Trophoblast cell (in vitro differentiated cells and primary cell): ENCODE data around the gene BCAT1.

Experiments
- DNase-seq, 2 donors: peaks; one replicate each; pipeline ENCODE4 v3.0.0-alpha.2; 2016
- H2AFZ ChIP-seq: 2 replicates; pipeline ENCODE4 v1.6.1; 2013; ENCODE audit warnings: low read length, moderate library complexity, mild to moderate bottlenecking; ENCODE audit not compliant: insufficient read depth, poor library complexity
- H2AK5ac ChIP-seq: 2 replicates; pipeline ENCODE4 v1.6.1; 2013; ENCODE audit warnings: mild to moderate bottlenecking, low read length
- H2BK120ac ChIP-seq: 2 replicates; pipeline ENCODE4 v1.6.1; 2013; ENCODE audit warnings: low read length, mild to moderate bottlenecking, moderate library complexity; ENCODE audit not compliant: insufficient read depth, poor library complexity
- H2BK12ac ChIP-seq: 2 replicates; pipeline ENCODE4 v1.6.1; 2013; ENCODE audit warnings: mild to moderate bottlenecking, low read length, moderate library complexity
- H2BK5ac ChIP-seq: 2 replicates; pipeline ENCODE4 v1.6.1; 2013; ENCODE audit warnings: low read length, low read depth, moderate library complexity, mild to moderate bottlenecking; ENCODE audit not compliant: poor library complexity
- H3K14ac ChIP-seq: 2 replicates; pipeline ENCODE4 v1.6.1; 2013; ENCODE audit warnings: mild to moderate bottlenecking, low read length
- H3K18ac ChIP-seq: 2 replicates; pipeline ENCODE4 v1.6.1; 2013; ENCODE audit warnings: mild to moderate bottlenecking, low read length
- H3K23ac ChIP-seq: 2 replicates; pipeline ENCODE4 v1.6.1; 2013; ENCODE audit warnings: low read length
- H3K27ac ChIP-seq: 2 replicates; pipeline ENCODE4 v1.5.1; 2013; ENCODE audit warnings: low read depth, mild to moderate bottlenecking, inconsistent platforms, low read length, moderate library complexity
- H3K27me3 ChIP-seq: 2 replicates; pipeline ENCODE4 v1.6.1; 2013; ENCODE audit warnings: inconsistent platforms, mild to moderate bottlenecking, low read length, moderate library complexity; ENCODE audit not compliant: insufficient read depth
- H3K36me3 ChIP-seq, 2 experiments: 1 replicate in 1 of 2; 2 replicates in 1 of 2; pipeline ENCODE4 v1.6.1; 2013; ENCODE audit warnings: low read length in 2 of 2, mild to moderate bottlenecking in 2 of 2, moderate library complexity in 1 of 2; ENCODE audit not compliant: insufficient read depth in 2 of 2, control insufficient read depth in 1 of 2
- H3K4ac ChIP-seq: 2 replicates; pipeline ENCODE4 v1.6.1; 2013; ENCODE audit warnings: low read depth, mild to moderate bottlenecking, low read length, moderate library complexity
- H3K4me1 ChIP-seq, 2 experiments: 1 replicate in 1 of 2; 2 replicates in 1 of 2; pipeline ENCODE4 v1.6.1; 2013; ENCODE audit warnings: low read length in 2 of 2, mild to moderate bottlenecking in 2 of 2, moderate library complexity in 1 of 2; ENCODE audit not compliant: insufficient read depth in 2 of 2, control insufficient read depth in 1 of 2
- H3K4me2 ChIP-seq: 2 replicates; pipeline ENCODE4 v1.6.1; 2013; ENCODE audit warnings: inconsistent platforms, mild to moderate bottlenecking, low read length, moderate library complexity
- H3K4me3 ChIP-seq: 2 replicates; pipeline ENCODE4 v1.5.1; 2013; ENCODE audit warnings: mild to moderate bottlenecking, low read depth, low read length, inconsistent platforms
- H3K79me1 ChIP-seq: one replicate; pipeline ENCODE4 v1.6.1; 2013; ENCODE audit warnings: low read length
- H3K79me2 ChIP-seq: 2 replicates; pipeline ENCODE4 v1.6.1; 2013; ENCODE audit warnings: low read length, mild to moderate bottlenecking; ENCODE audit not compliant: control insufficient read depth, insufficient read depth, poor library complexity
- H3K9ac ChIP-seq: 2 replicates; pipeline ENCODE4 v1.6.1; 2013; ENCODE audit warnings: mild to moderate bottlenecking, low read length
- H3K9me3 ChIP-seq: 2 replicates; pipeline ENCODE4 v1.6.1; 2013; ENCODE audit warnings: low read depth, mild to moderate bottlenecking, control low read depth, inconsistent platforms, low read length; ENCODE audit not compliant: insufficient read depth
- H4K12ac ChIP-seq: 2 replicates; pipeline ENCODE4 v1.6.1; 2013; ENCODE audit warnings: low read depth, mild to moderate bottlenecking, low read length, moderate library complexity
- H4K8ac ChIP-seq: 2 replicates; pipeline ENCODE4 v1.6.1; 2013; ENCODE audit warnings: low read depth, mild to moderate bottlenecking, low read length, moderate library complexity
- H4K91ac ChIP-seq: one replicate; pipeline ENCODE4 v1.6.1; 2013; ENCODE audit warnings: low read depth, mild to moderate bottlenecking, low read length, moderate library complexity
- WGBS: extraction: QIAGEN DNeasy Blood & Tissue Kit; methylation state at CpG from one replicate; pipeline ENCODE4 v1.1.7; 2013; ENCODE audit warnings: missing lambda C conversion rate; ENCODE audit not compliant: insufficient read length, insufficient coverage; ENCODE audit errors: extremely low coverage; 5-methylcytosine and 5-hydroxymethylcytosine counted together

Gene BCAT1

DNA sequence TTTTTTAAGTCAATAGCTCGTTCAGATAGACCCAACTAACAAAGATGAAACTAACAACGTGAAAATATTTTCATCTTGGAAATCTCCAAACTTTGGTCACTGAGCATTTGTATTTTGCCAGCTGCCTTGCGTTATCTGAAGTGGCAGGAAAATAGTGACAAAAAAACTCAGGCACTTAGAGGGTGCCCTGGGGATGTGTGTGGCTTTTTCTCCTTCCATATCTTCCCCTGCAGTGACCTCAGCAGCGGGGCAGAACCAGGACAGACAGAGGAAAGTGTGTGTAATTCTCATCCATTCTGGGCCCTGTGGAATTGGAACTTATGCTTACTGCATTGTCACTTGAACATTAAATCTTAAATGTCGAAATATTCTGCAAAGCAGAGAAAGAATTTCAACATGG lies 152.0 kb downstream of the BCAT1 start:
- Histone ChIP-seq H2AK5ac (no peak overlapping the region), H3K27ac (no peak overlapping the region), H3K4me3 (no peak overlapping the region), H3K4me2 (no peak overlapping the region), H3K4me1 (no peaks in the 10 kb centered on the region), H3K18ac (no peak overlapping the region), H4K12ac (no peak overlapping the region), H2BK12ac (no peak overlapping the region), H3K36me3 (no peaks in the 10 kb centered on the region), H2AFZ (no peak overlapping the region), H3K79me2 (no peaks in the 10 kb centered on the region), H3K79me1 (no peaks in the 10 kb centered on the region), H2BK120ac (no peak overlapping the region), H3K23ac (no peak overlapping the region), H3K4ac (no peak overlapping the region), H3K9ac (no peak overlapping the region), H3K27me3 (no peaks in the 10 kb centered on the region), H4K91ac (no peak overlapping the region), H4K8ac (no peak overlapping the region), H2BK5ac (no peak overlapping the region), H3K9me3 (no peaks in the 10 kb centered on the region), H3K14ac (no peak overlapping the region)
- WGBS: no CpG with 5 or more reads among the region's 5 CpGs
- DNase-seq: no peak

DNA sequence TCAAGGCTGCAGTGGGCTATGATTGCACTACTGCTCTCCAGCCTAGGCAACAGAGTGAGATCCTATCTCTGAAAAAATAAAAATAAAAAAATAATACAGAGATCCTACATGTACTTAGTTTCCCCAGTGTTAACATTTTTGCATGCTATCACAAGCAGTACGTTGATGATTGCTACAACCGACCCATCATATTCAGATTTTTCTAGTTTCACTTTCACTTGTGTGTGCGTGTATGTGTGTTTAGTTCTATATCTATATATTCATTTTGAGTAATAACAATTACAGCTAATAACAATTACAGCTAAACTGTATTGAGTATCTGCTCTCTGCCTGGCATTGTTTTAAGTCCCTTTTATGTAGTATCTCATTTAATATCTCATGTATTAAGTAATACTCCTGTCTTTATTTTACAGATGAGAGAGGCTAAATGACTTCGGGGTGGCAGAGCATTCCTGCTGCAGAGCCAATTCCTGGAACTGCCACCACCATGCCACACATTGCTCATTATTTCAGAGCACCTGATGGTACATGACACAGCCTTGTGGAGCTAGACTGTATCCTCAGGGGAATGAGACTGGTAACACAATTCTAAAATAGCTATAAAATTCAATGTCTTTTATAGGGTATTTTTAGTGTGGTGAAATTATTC lies 153.1 kb downstream of the BCAT1 start:
- no CpG with 5 or more reads among the region's 4 CpGs for WGBS
- Histone ChIP-seq H3K4ac (no peak overlapping the region), H3K9ac (no peak overlapping the region)

DNA sequence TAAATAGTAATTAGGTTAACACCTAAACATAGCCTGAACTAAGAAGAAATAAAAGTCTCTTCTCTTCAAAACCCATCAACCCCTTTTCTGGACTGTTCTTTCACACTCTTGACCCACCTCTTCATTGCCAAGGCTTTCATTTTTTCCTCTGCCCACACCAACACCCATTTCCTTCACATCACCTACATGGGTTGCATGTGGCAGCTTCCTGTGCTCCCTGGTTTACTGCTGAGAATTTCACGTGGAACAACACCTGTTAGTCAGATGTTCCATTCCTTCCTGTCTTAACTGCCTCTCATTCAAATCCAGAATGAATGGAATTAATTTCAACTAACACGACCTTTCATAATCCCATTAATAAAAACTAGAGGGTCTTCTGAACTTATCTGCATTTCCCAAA lies 157.3 kb downstream of the BCAT1 start:
- Histone ChIP-seq H4K12ac (no peak overlapping the region), H2BK12ac (no peak overlapping the region), H3K4me2 (no peak overlapping the region), H2AK5ac (no peak overlapping the region), H3K9me3 (no peaks in the 10 kb centered on the region), H3K27ac (no peak overlapping the region), H3K27me3 (no peaks in the 10 kb centered on the region), H3K4me1 (no peaks in the 10 kb centered on the region), H3K18ac (no peak overlapping the region), H4K8ac (no peak overlapping the region), H3K79me1 (no peaks in the 10 kb centered on the region), H4K91ac (no peak overlapping the region), H3K36me3 (no peaks in the 10 kb centered on the region), H3K4ac (no peak overlapping the region), H3K4me3 (no peak overlapping the region), H2BK5ac (no peak overlapping the region), H3K79me2 (no peaks in the 10 kb centered on the region), H3K9ac (no peak overlapping the region), H2BK120ac (no peak overlapping the region), H2AFZ (no peak overlapping the region), H3K14ac (no peak overlapping the region), H3K23ac (no peak overlapping the region)
- no peak for DNase-seq
- WGBS: no CpG with 5 or more reads among the region's 2 CpGs

More for the DNA sequence above, 153.1 kb downstream of the BCAT1 start:
- no peaks in the 10 kb centered on the region for H3K9me3 ChIP-seq
- H3K4me3 ChIP-seq: no peak overlapping the region
- no peak overlapping the region for H2AFZ ChIP-seq
- H2BK5ac ChIP-seq: no peak overlapping the region
- H4K91ac ChIP-seq: no peak overlapping the region
- H3K23ac ChIP-seq: no peak overlapping the region
- H3K36me3 ChIP-seq: no peaks in the 10 kb centered on the region
- no peaks in the 10 kb centered on the region for H3K27me3 ChIP-seq
- no peaks in the 10 kb centered on the region for H3K4me1 ChIP-seq
- no peak overlapping the region for H2BK120ac ChIP-seq
- no peak overlapping the region for H3K18ac ChIP-seq
- no peak overlapping the region for H3K4me2 ChIP-seq
- no peaks in the 10 kb centered on the region for H3K79me1 ChIP-seq
- H2AK5ac ChIP-seq: no peak overlapping the region
- no peak overlapping the region for H3K14ac ChIP-seq
- DNase-seq: no peak
- H3K79me2 ChIP-seq: no peaks in the 10 kb centered on the region
- H2BK12ac ChIP-seq: no peak overlapping the region
- H4K8ac ChIP-seq: no peak overlapping the region
- no peak overlapping the region for H3K27ac ChIP-seq
- no peak overlapping the region for H4K12ac ChIP-seq

DNA sequence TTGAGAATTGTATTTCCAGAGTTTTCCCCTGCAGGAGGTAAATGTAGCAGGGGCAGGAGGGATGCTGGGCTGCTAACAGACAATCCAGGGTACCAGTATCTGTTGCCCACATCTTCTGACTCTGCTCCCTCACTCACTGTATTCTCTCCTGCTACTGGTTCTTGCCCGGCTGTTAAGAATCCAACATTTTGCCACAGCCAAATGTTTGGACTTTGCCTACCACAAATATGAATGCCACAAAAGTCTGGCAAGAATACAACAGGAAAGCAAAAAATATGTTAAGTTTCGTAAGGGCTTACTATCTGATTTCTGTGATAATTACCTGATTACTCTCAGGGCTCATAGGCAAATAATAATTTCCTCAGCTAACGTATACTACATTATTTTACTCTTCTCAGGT lies 160.0 kb downstream of the BCAT1 start:
- Histone ChIP-seq H3K4me3 (no peak overlapping the region), H3K9me3 (no peaks in the 10 kb centered on the region), H2BK12ac (no peak overlapping the region), H4K8ac (no peak overlapping the region), H3K79me2 (no peaks in the 10 kb centered on the region), H2BK120ac (no peak overlapping the region), H3K14ac (no peak overlapping the region), H3K23ac (no peak overlapping the region), H3K4me2 (no peak overlapping the region), H3K36me3 (no peaks in the 10 kb centered on the region), H3K27me3 (no peaks in the 10 kb centered on the region), H4K91ac (no peak overlapping the region), H3K18ac (no peak overlapping the region), H2BK5ac (no peak overlapping the region), H3K9ac (no peak overlapping the region), H4K12ac (no peak overlapping the region), H3K4me1 (no peaks in the 10 kb centered on the region), H3K4ac (no peak overlapping the region), H3K79me1 (no peaks in the 10 kb centered on the region), H3K27ac (no peak overlapping the region), H2AK5ac (no peak overlapping the region), H2AFZ (no peak overlapping the region)
- DNase-seq: no peak
- no CpG with 5 or more reads among the region's 3 CpGs for WGBS
